Dermis blood vessel endothelial cell (primary cell): ENCODE measurements around the gene LIME1. TPM values are rescaled to one million over a fixed set of nuclear protein-coding genes. Genes with fewer than 3 reads are reported as not detected.
A peak's percentile ranks its signal among the peaks of the same experiment; 100 is the strongest.

Experiments
- DNase-seq: peaks from one replicate; pipeline ENCODE4 v3.0.0; 2010
- total RNA-seq: library from RNA; depleted of rRNA; stranded (reverse); fragments of >200 nt; gene quantifications from 2 replicates; pipeline ENCODE4 v1.2.3, GENCODE V29; 2014

Gene LIME1
- total RNA-seq: 3.4 and 3.7 TPM in 2 replicates

- no peak for DNase-seq
These were observed at the start of gene LIME1 for GRCh38 chr20:63735859-63736718. LIME1 (plus strand) TSS chr20:63736664; CDS start chr20:63737550, 886 bp downstream.

- DNase-seq: no peak
These were observed 48.9 kb upstream of the LIME1 start for GRCh38 chr20:63687419-63688178.

GRCh38 chr20:63688228-63689045 lies 48.0 kb upstream of the LIME1 start:
- no peak for DNase-seq

- no peak for DNase-seq
These were observed 47.1 kb upstream of the LIME1 start for GRCh38 chr20:63689046-63690002.

GRCh38 chr20:63690003-63690897 lies 46.2 kb upstream of the LIME1 start:
- no peak for DNase-seq

- DNase-seq: no peak
These were observed 45.4 kb upstream of the LIME1 start for GRCh38 chr20:63690898-63691710.

GRCh38 chr20:63691711-63692435 lies 44.6 kb upstream of the LIME1 start:
- DNase-seq: no peak

GRCh38 chr20:63692436-63693082 lies 43.9 kb upstream of the LIME1 start:
- no peak for DNase-seq

GRCh38 chr20:63693083-63693732 lies 43.3 kb upstream of the LIME1 start:
- no peak for DNase-seq

GRCh38 chr20:63693733-63694583 lies 42.5 kb upstream of the LIME1 start:
- no peak for DNase-seq

- DNase-seq: no peak
These were observed 41.7 kb upstream of the LIME1 start for GRCh38 chr20:63694584-63695423.

GRCh38 chr20:63695424-63696305 lies 40.8 kb upstream of the LIME1 start:
- no peak for DNase-seq

GRCh38 chr20:63696306-63696627 lies 40.2 kb upstream of the LIME1 start:
- peak; percentile 46 for DNase-seq

- no peak for DNase-seq
These were observed 39.7 kb upstream of the LIME1 start, which contains the start of gene TNFRSF6B for GRCh38 chr20:63696628-63697356. TNFRSF6B (plus strand) TSS chr20:63696652; CDS start chr20:63696768, 116 bp downstream.
